HG03432 (cell line): ENCODE data around the gene CDK5RAP2.
A peak's percentile ranks its signal among the peaks of the same experiment; 100 is the strongest.
"Not testable (repeated sequence)": the region's sequence is repeated elsewhere in the genome, so short reads cannot be mapped to it uniquely, and the experiment has no call there.

Experiments
- ATAC-seq: cut with Tn5 transposase; IDR thresholded peaks from one replicate; pipeline ENCODE4 v1.9.1; 2021; ENCODE audit warnings: mild to moderate bottlenecking, moderate library complexity; ENCODE audit not compliant: unreplicated experiment

Gene CDK5RAP2

GRCh38 chr9:120580051-120580896, at the start of gene CDK5RAP2:
CDK5RAP2 (minus strand) TSS chr9:120580167; CDS start chr9:120579978, 189 bp downstream.
- peak; percentile 96 for ATAC-seq

- not testable (repeated sequence) for ATAC-seq
These were observed 49.0 kb upstream of the CDK5RAP2 start for GRCh38 chr9:120628925-120629497.

DNA sequence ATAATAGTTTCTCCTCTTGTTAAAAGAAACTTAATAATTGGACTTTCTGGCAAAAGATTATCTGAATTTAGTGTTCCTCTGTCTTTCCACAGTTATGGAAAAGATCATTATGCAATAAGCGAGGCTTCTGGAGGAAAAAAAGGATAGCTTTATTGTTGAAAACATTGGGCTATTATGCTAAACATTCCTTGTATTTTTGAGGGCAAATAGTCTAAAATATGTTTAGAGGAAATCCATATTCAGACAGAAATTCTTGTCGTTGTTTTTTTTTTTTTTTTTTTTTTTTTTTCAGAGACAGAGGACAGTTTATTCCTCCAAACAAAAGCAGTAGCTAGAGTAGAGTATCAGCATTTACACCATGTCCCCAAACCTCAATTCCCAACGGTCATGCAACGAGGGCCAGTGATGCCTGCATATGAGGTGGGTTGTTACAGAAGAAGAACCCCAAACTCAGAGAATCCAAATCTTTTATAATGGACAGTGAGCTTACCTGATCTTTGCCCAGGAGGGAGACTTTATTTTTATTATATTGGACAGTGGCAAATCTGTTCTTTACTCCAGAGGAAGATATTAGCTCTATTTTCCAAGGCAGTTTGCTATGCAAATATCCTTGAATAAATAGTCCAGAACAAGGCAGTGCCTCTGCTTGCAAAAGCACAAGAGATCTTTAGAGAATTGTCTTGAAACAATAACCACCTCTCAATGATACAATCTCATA, 48.4 kb upstream of the CDK5RAP2 start:
- ATAC-seq, result no peak

- no peak for ATAC-seq
These were observed 47.1 kb upstream of the CDK5RAP2 start for GRCh38 chr9:120627073-120627472.

- ATAC-seq, result no peak
These were observed 46.5 kb upstream of the CDK5RAP2 start for GRCh38 chr9:120626512-120626911.

GRCh38 chr9:120625222-120625621, 45.3 kb upstream of the CDK5RAP2 start:
- no peak for ATAC-seq

- ATAC-seq, result no peak
These were observed 42.8 kb upstream of the CDK5RAP2 start for GRCh38 chr9:120622790-120623189.

GRCh38 chr9:120621941-120622340, 42.0 kb upstream of the CDK5RAP2 start:
- ATAC-seq, result no peak

- peak; percentile 68 for ATAC-seq
These were observed 40.0 kb upstream of the CDK5RAP2 start for GRCh38 chr9:120619751-120620655.

DNA sequence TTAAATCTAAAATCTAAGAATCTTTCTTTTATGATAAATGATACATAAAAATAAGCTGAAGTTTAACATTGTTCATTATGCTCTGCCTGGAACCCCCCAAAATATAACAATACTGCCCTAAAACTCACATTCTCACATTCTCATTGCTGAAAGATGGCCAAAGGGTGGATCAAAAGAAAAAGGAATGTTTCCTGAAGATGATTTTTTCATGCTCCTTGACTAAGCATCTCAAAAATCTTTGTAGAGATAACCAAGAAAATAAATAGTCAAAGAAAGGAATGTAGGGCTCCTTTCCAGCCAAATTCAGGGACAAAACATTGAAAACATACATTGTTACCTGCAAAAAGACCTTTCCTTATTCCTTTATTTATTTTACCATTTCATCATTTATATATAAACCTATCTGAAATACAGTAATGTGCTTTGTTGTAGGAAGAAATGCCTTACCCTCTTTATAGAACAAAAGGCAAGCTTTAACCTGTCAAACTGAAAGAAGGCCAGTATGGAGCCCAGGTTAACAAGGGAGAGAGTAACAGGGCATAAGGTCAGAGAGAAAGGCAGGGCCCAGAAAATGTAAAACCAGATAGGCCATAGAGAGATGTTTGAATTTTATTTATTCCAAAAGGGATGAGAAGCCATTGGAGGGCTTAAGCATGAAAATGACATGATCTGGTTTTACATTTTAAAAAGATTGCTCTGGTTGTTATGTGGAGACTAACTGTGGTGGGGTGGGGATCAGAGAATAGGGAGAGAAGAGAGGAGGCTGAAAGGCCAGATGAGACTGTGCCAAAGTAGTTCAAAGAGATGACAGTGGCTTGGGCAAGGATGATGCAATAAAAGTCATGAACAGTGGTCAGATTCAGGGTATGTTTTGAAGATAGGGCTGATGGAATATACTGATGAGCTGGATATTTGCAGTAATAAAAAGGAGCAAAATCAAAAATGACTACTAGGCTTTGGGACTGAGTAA, 37.3 kb upstream of the CDK5RAP2 start:
- ATAC-seq, result no peak

GRCh38 chr9:120612218-120612617, 32.3 kb upstream of the CDK5RAP2 start:
- no peak for ATAC-seq

DNA sequence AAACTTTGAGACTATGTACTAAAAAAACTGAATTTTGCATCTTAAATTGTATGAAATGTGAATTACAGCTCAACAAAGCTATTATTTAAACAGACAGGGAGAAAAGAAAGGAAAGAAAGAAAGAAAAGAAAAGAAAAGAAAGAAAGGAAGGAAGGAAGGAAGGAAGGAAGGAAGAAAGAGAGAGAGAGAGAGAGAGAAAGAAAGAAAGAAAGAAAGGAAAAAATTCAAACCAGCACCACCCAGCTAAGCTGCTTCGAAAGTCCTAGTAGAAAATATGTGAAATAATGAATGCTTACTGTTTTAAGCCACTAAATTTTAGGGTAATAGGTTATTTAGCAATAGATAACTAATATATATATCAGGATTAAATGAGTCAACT, 31.7 kb upstream of the CDK5RAP2 start:
- no peak for ATAC-seq

DNA sequence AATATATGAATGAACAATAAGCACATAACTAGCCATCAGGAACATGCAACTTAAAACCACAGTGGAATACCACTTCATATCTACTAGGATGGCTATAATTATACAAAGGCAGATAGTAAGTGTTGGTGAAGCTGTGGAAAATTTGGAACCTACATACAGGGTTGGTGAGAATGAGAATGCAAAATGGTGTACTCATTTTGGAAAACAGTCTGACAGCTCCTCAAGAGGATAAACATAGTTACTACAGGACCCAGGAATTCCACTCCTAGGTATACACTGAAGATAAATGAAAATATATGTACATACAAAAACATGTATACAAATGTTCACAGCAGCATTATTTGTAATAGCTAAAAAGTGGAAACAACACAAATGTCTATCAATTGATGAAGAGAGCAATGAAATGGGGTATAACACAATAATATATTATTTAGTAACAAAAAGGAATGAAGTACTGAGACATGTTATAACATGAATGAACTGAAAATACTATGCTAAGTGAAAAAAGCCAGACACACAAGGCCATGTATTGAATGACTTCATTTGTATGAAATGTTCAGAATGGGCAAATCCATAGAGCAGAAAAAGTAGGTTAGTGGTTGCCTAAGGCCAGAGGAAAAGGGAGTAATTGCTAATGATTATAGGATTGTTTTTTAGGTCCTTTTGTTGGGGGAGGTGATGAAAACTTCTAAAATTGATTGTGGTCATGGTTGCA, 31.2 kb upstream of the CDK5RAP2 start:
- ATAC-seq, result no peak

DNA sequence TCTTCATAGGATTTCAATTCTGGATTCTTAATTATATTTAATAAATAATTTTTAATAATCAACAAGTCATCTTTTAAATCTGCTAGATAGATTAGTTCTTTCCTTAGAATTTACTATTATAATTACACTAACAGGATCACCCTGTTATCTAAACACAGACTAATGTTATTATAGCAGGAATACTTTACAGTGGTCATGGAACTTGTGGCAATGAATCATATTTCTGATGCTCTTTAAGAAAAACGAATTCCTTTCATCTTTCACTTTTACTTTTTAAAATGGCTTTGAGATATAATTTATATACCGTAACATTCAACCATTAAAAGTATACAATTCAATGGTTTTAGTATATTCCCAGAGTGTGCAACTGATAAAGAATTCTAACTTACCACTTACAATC, 29.7 kb upstream of the CDK5RAP2 start:
- no peak for ATAC-seq

DNA sequence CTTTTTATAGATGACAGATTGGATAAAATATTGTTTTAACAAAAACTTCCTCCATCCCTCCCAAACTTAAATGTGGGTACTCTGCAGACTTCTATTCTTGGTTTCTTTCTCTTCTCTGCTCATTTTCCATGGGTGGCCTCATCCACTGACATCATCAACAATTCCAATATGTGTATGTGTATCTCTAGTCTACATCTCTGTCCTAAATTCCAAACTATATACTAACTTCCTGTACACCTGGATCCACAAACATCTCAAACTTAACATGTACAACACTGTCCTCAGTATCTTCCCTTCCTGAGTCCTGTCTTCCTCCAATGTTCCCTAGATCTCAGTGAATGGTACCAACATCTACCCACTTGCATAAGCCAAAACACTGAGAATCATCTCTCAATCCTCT, 28.5 kb upstream of the CDK5RAP2 start:
- ATAC-seq, result no peak

DNA sequence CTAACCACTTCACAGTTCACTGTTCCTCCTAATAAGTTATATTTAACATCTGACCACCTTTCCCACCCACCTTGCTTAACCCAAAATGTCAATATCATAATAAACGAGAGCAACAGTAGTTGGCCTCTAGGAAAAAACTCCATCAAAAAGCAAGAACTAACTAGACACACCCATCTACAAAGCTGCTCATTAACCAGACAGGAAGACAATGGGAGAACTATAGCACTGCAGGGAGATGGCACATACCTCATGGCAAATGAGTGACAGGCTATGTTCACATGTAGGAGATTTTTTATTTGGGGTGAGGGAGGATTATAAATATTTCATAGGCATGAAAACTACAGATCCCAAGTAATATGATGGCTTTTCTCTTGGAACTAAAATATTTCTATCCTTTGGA, 23.6 kb upstream of the CDK5RAP2 start:
- ATAC-seq, result no peak

DNA sequence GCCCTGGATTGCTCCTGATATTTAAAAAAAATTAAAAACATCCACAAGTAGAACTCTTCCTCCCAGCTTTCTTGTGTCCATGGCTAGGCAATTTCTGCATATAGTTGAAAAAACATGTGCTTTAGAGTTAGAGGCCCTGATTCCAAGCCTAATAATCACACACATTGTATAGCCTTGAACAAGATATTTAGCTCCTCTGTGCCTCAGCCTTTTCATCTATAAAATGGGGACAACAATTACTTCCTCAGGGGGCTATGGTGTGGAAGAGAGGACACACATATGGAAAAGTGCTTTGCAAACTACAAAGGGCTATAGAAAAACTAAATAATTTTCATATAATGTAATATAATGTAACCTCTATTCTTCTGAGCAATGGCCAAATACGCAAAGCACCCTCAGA, 23.0 kb upstream of the CDK5RAP2 start:
- ATAC-seq, result no peak

- ATAC-seq, result no peak
These were observed 13.9 kb upstream of the CDK5RAP2 start for GRCh38 chr9:120593955-120594277.

- no peak for ATAC-seq
These were observed 13.4 kb upstream of the CDK5RAP2 start for GRCh38 chr9:120593250-120593954.
